IMR-90 (cell line): ENCODE measurements around the gene PAPPA. TPM values are rescaled to one million over a fixed set of nuclear protein-coding genes. Genes with fewer than 3 reads are reported as not detected.

ENCODE experiments used
- ATAC-seq: fragments of 200-7000 bp; cut with Tn5 transposase; 2 replicates; pipeline ENCODE4 v1.9.1; 2020; ENCODE audit warnings: low read depth, mild to moderate bottlenecking, moderate library complexity
- BruUV-seq: library from RNA; stranded (reverse); fragments of 400-500 nt; replicated peaks from 2 replicates; lab custom pipeline; 2021; lab: Mats Ljungman, UMichigan
- CTCF ChIA-PET: fragments of 300-600 bp; formaldehyde crosslinking; extraction: SDS; loops from one replicate; lab custom pipeline; 2021; ENCODE audit warnings: antibody characterized with exemption; lab: Yijun Ruan, JAX
- POLR2A ChIA-PET: fragments of 300-600 bp; sonication (Branson Sonifier 250); formaldehyde crosslinking; loops from one replicate; lab custom pipeline; 2022; ENCODE audit warnings: antibody characterized with exemption; ENCODE audit not compliant: unreplicated experiment; lab: Charles Lee
- DNase-seq: peaks from one replicate; pipeline ENCODE4 v3.0.0; 2013
- H2AFZ ChIP-seq: replicated peaks from 2 replicates; pipeline ENCODE3; 2013; ENCODE audit warnings: low read length, mild to moderate bottlenecking; ENCODE audit not compliant: poor library complexity
- H2AK5ac ChIP-seq: 2 replicates; pipeline ENCODE4 v1.6.1; 2013; ENCODE audit warnings: low read depth, low read length, inconsistent platforms
- H2AK9ac ChIP-seq: replicated peaks from 2 replicates; pipeline ENCODE3; 2013; ENCODE audit warnings: mild to moderate bottlenecking, low read depth, low read length, moderate library complexity; ENCODE audit not compliant: poor library complexity
- H2BK120ac ChIP-seq: 2 replicates; pipeline ENCODE4 v1.6.1; 2013; ENCODE audit warnings: low read depth, low read length, inconsistent platforms
- H2BK15ac ChIP-seq: 3 replicates; pipeline ENCODE4 v1.6.1; 2013; ENCODE audit warnings: low read depth, low read length, inconsistent platforms
- H2BK20ac ChIP-seq: 2 replicates; pipeline ENCODE4 v1.6.1; 2013; ENCODE audit warnings: low read depth, mild to moderate bottlenecking, inconsistent platforms, low read length, moderate library complexity
- H2BK5ac ChIP-seq: 2 replicates; pipeline ENCODE4 v1.6.1; 2013; ENCODE audit warnings: mild to moderate bottlenecking, low read depth, low read length, inconsistent platforms; ENCODE audit not compliant: poor library complexity, severe bottlenecking
- H3K14ac ChIP-seq: replicated peaks from 2 replicates; pipeline ENCODE4 v1.6.1; 2013; ENCODE audit warnings: low read depth, low read length, inconsistent platforms
- H3K18ac ChIP-seq: 2 replicates; pipeline ENCODE4 v1.6.1; 2013; ENCODE audit warnings: low read depth, low read length, control low read depth
- H3K23ac ChIP-seq: 2 replicates; pipeline ENCODE4 v1.6.1; 2013; ENCODE audit warnings: low read depth, low read length, inconsistent platforms
- H3K27ac ChIP-seq: 2 replicates; pipeline ENCODE4 v1.5.1; 2013; ENCODE audit warnings: mild to moderate bottlenecking, control low read depth, low read length; ENCODE audit not compliant: insufficient read depth
- H3K27me3 ChIP-seq: 2 replicates; pipeline ENCODE4 v1.6.1; 2013; ENCODE audit warnings: low read length; ENCODE audit not compliant: control insufficient read depth, insufficient read depth
- H3K36me3 ChIP-seq: 2 replicates; pipeline ENCODE4 v1.6.1; 2013; ENCODE audit warnings: low read length, mixed read lengths; ENCODE audit not compliant: control insufficient read depth, insufficient read depth
- H3K4ac ChIP-seq: 2 replicates; pipeline ENCODE4 v1.6.1; 2013; ENCODE audit warnings: low read depth, low read length, inconsistent platforms
- H3K4me1 ChIP-seq: 2 replicates; pipeline ENCODE4 v1.6.1; 2013; ENCODE audit warnings: low read length, mixed read lengths; ENCODE audit not compliant: control insufficient read depth, insufficient read depth
- H3K4me2 ChIP-seq: 2 replicates; pipeline ENCODE4 v1.6.1; 2013; ENCODE audit warnings: low read depth, mild to moderate bottlenecking, control low read depth, low read length, moderate library complexity
- H3K4me3 ChIP-seq: 2 replicates; pipeline ENCODE4 v1.5.1; 2013; ENCODE audit warnings: low read depth, mild to moderate bottlenecking, control low read depth, low read length, moderate library complexity; ENCODE audit not compliant: insufficient read depth
- H3K56ac ChIP-seq: 2 replicates; pipeline ENCODE4 v1.6.1; 2013; ENCODE audit warnings: low read length, inconsistent platforms; ENCODE audit not compliant: insufficient read depth; ENCODE audit errors: extremely low read depth
- H3K79me1 ChIP-seq, 2 experiments: 2 replicates each; pipeline ENCODE4 v1.6.1; 2013; ENCODE audit warnings: low read length in 2 of 2, inconsistent platforms in 1 of 2, low read depth in 1 of 2
- H3K9ac ChIP-seq: 2 replicates; pipeline ENCODE4 v1.6.1; 2013; ENCODE audit warnings: low read depth, low read length, control low read depth
- H3K9me1 ChIP-seq: 2 replicates; pipeline ENCODE4 v1.6.1; 2013; ENCODE audit warnings: low read length, inconsistent platforms; ENCODE audit not compliant: insufficient read depth
- H3K9me3 ChIP-seq: 2 replicates; pipeline ENCODE4 v1.6.1; 2013; ENCODE audit warnings: low read length; ENCODE audit not compliant: control insufficient read depth, insufficient read depth
- H4K20me1 ChIP-seq: 2 replicates; pipeline ENCODE4 v1.6.1; 2013; ENCODE audit warnings: low read length, inconsistent platforms; ENCODE audit not compliant: insufficient read depth
- H4K5ac ChIP-seq: 2 replicates; pipeline ENCODE4 v1.6.1; 2013; ENCODE audit warnings: mild to moderate bottlenecking, low read depth, low read length, control low read depth
- H4K8ac ChIP-seq, 2 experiments: 2 replicates each; pipeline ENCODE4 v1.6.1; 2013; ENCODE audit warnings: low read depth in 2 of 2, low read length in 2 of 2, control low read depth in 1 of 2, inconsistent platforms in 1 of 2
- H4K91ac ChIP-seq: 2 replicates; pipeline ENCODE4 v1.6.1; 2013; ENCODE audit warnings: low read depth, low read length, inconsistent platforms; ENCODE audit not compliant: insufficient read depth
- CEBPB ChIP-seq: IDR thresholded peaks from 2 replicates; pipeline ENCODE4 v1.6.1; 2012; ENCODE audit warnings: low read depth, low read length, improper control_type of control experiment
- FOS ChIP-seq: fragments of 150-350 bp; IDR thresholded peaks from 2 replicates; pipeline ENCODE4 v1.6.1; 2016; ENCODE audit warnings: low read depth, low read length
- RFX5 ChIP-seq: IDR thresholded peaks from 2 replicates; pipeline ENCODE4 v1.8.0; 2012; ENCODE audit warnings: low read depth, mild to moderate bottlenecking, low read length, moderate library complexity
- dilution Hi-C: fragments of 300-500 bp; cut with HindIII; formaldehyde crosslinking; loops from one replicate; pipeline ENCODE4 v1.14.3; 2018; ENCODE audit warnings: low sequenced_read_pairs; ENCODE audit not compliant: unreplicated experiment
- in situ Hi-C: fragments of 300-500 bp; cut with MboI; formaldehyde crosslinking; loops from 3 replicates; pipeline ENCODE4 v1.14.3; 2019; ENCODE audit warnings: low sequenced_read_pairs, inconsistent platforms, mixed read lengths
- intact Hi-C: fragments of 100-400 bp; cut with micrococcal nuclease; formaldehyde crosslinking; loops from 2 replicates; pipeline ENCODE4 v1.10.0; 2022
- polyA plus RNA-seq, 3 experiments: library from polyadenylated mRNA; depleted of rRNA; stranded (reverse); fragments of >200 nt; gene quantifications; 2 replicates each; pipeline ENCODE4 v1.2.3, GENCODE V29; 2012; ENCODE audit warnings: low replicate concordance in 1 of 3
- total RNA-seq: library from RNA; depleted of rRNA; stranded (reverse); fragments of >200 nt; gene quantifications from 2 replicates; pipeline ENCODE4 v1.2.3, GENCODE V29; 2012

The PAPPA gene
- total and polyA plus RNA-seq, 2 of the 4 experiments (the other 2 are of a cell fraction) = 8.3 to 12.4 TPM

DNA sequence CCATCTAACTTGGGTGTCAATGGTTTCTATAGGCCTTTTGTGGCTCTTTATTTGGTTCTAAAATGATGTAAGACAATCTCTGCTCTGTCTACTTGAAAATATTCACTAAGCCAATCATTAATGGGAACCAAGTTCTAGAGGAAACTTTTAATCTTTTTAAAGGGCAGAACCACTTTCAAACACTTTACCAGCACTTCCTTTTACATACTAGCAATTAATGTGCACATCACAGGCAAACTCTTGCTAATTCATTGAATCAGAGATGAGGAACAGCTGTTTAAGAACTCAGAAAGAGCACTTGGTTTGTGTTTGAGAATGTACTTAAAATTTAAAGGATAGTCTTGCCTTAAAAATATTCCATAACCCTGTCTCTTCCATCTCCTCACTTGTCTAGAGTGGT lies 83.4 kb downstream of the PAPPA start:
- no peak for DNase-seq
- H3K79me1 ChIP-seq = peaks cover 6 to 19% of the 10 kb centered on the region in 2 experiments
- H3K9me1 ChIP-seq = peaks cover 16% of the 10 kb centered on the region
- no peak overlapping the region for H2BK120ac ChIP-seq
- H3K36me3 ChIP-seq = peaks cover 38% of the 10 kb centered on the region
- H2AK9ac ChIP-seq = no peak overlapping the region
- H3K18ac ChIP-seq = peak overlapping the region; percentile 15; the same call in 1 of the 2 replicates
- no peak overlapping the region for H3K56ac ChIP-seq
- H3K4me3 ChIP-seq = no peak overlapping the region
- H3K9me3 ChIP-seq = no peaks in the 10 kb centered on the region
- H4K91ac ChIP-seq = no peak overlapping the region
- no peak overlapping the region for H3K4ac ChIP-seq
- H3K27me3 ChIP-seq = no peaks in the 10 kb centered on the region
- H3K9ac ChIP-seq = no peak overlapping the region
- H3K4me2 ChIP-seq = no peak overlapping the region
- no peak overlapping the region for H4K5ac ChIP-seq
- in situ Hi-C loops = no loop called here
- H2AFZ ChIP-seq = no peak overlapping the region
- H3K4me1 ChIP-seq = peaks cover 22% of the 10 kb centered on the region
- no peaks in the 10 kb centered on the region; the same call in 1 of the 2 replicates for H4K20me1 ChIP-seq
- H3K14ac ChIP-seq = no peak overlapping the region
- H3K23ac ChIP-seq = no peak overlapping the region
- 0 out of 3 replicates have a peak overlapping the region, but pooled peaks have one; percentile 24 for H2BK15ac ChIP-seq
- no peak overlapping the region for H2AK5ac ChIP-seq
- TSS peak; percentile 4 for BruUV-seq
- ChIA-PET POLR2A (no interaction called here), CTCF (no interaction called here)
- H2BK20ac ChIP-seq = no peak overlapping the region
- peak overlapping the region; percentile 1 for H2BK5ac ChIP-seq
- dilution Hi-C loops = no loop called here
- TF ChIP-seq FOS = no peak
- no peak for TF ChIP-seq RFX5
- TF ChIP-seq CEBPB = no peak
- ATAC-seq = no peak
- 0 out of 4 replicates have a peak overlapping the region, but pooled peaks of 1 of the 2 experiments have one; percentile 11 for H4K8ac ChIP-seq
- H3K27ac ChIP-seq = peak overlapping the region; percentile 20; the same call in 1 of the 2 replicates
- intact Hi-C loops = no loop called here
